GM21825 (cell line): Measurements from ENCODE around the gene COL5A1.
"Not testable (repeated sequence)": the region's sequence is repeated elsewhere in the genome, so short reads cannot be mapped to it uniquely, and the experiment has no call there.

Experiments
- ATAC-seq: cut with Tn5 transposase; IDR thresholded peaks from one replicate; pipeline ENCODE4 v1.9.1; 2021; ENCODE audit warnings: mild to moderate bottlenecking, moderate library complexity; ENCODE audit not compliant: unreplicated experiment

Gene COL5A1

GRCh38 chr9:134638502-134639090, 3.0 kb upstream of the COL5A1 start:
- no peak for ATAC-seq

GRCh38 chr9:134639994-134640393, 1.6 kb upstream of the COL5A1 start:
- no peak for ATAC-seq

DNA sequence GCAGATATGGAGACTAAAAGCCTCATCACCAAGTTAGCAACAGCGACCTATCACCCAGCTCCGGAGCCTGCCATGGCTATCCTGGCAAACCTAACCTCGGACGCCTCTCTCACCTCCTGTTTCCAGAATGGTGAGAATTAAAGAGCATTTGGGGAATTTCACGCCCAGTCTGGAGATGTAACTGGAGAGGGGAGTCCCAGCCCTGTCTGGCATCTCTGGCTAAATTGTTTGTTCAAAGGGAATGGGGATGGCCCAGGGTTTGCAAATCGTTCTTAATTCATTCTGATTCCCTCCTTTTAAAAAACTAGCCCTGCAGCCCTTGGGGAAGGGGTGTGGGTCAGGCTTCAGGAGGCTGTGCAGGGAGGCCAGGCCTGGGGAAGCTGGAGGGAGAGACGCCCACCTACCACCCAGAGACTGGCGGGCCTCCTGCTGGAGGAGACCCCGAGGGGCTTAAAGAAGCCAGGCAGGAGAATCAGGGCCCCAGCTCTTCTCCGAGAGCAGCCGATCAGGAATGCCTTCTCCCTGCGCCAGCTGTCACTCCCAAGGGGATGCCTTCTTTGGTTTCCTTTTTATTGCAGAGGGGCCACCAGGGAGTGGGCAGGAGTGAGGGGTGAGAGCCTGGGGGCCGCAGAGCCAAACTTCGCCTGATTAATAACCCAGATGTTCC, 964 bp upstream of the COL5A1 start:
- ATAC-seq, result no peak

- ATAC-seq, result no peak
Observed at GRCh38 chr9:134641990-134642384, 384 bp downstream of the COL5A1 start.

DNA sequence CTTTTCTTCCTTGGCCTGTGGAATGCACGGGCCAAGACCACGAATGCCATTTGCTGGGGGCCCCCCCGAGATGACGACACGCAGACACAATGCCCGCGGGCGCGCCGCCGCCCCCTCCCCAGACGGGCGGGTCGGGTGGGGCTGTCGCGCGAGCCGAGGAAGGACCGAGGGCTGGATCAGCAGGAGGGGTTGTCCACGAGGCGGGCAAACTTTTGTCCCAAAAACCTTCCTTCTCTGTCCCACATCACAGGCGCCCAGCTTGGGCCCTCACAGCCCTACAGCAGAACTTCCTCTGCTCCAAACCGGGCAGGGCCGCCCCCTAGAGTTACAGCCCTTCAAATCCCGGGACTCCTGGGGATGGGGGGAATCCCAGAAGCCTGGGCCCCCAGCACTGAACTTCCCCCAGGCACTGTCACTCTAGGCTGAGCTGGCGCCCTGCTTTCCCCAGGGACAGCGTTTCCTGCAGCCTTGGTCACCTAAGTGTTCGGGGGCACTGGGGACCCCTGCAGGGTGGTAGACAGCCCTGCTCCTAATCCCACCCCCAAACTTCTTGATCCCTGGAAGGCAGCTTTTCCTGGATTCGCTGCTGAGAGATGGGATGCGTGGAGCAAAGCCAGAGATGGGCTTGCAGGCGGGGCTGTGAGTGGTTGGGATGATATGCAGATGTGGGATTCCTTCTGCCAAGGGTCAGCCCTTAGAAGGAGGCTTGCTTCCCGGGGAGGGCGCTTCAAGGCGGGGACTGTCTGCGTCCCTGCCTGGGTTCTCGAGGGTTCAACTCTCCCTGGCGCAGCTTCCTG, 980 bp downstream of the COL5A1 start:
- no peak for ATAC-seq

DNA sequence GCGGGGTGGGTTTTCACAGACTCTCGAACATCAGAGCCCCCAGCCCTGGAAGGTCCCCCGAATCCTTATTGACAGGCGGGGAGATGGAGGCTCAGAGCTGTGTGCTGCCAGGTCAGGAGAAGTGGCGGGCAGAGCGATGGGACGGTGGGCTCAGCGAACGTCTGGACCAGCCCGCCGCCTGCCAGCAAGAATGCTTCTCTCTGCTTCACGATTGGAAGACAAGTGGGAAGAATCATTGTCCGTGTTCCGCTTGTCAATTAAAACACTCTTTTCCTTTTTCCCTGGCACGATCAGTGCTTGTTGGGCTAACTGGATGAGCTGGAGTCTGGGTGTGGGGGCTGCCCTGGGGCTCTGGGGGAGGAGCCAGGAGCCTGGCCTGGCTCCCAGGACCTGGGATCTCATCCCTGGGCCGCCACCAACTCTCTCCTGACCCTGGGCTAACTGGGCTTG, 1.6 kb downstream of the COL5A1 start:
- ATAC-seq, result no peak

GRCh38 chr9:134644401-134644724, 2.8 kb downstream of the COL5A1 start:
- not testable (repeated sequence) for ATAC-seq

GRCh38 chr9:134644725-134645606, 3.4 kb downstream of the COL5A1 start:
- ATAC-seq, result no peak

- ATAC-seq, result no peak
Observed at GRCh38 chr9:134645607-134646365, 4.2 kb downstream of the COL5A1 start.

- no peak for ATAC-seq
Observed at GRCh38 chr9:134647359-134648080, 5.9 kb downstream of the COL5A1 start.

GRCh38 chr9:134648701-134649530, 7.3 kb downstream of the COL5A1 start:
- no peak for ATAC-seq

DNA sequence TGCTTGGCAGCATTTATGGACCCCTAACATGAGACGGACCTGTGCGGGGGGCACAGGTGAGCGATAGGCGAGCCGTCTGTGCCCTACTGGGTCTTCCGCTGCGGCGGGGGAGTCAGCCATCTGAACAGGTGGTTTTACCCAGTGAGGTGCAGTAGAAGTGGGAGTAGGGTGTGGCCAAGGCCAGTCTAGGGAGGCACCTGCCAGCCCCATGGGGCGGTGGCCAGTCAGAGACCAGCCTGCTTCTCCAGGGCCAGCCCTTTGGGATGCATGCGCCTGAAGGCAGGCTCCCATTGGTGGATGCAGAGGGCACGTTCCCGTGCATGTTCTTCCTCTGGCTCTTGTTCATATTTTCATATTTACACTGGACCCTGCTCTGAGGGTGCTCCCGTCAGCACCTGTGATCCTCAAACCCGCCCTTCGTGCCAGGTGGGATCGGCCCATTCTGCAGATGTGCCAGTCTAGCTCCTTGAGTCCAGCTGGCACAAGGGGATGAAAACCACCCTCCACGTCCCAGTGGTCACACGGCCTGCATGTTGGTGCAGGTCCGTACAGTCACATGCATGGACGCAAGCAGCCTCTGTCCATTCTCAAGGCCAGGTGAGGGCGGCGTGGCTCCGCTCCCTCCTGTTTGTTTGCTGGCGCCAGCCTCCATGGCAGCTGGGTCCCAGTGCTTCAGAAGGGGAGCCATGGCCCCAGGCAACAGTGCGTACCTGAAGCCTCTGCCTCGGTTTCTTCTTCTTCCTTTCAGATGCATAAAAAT, 9.0 kb downstream of the COL5A1 start:
- ATAC-seq, result no peak

- ATAC-seq, result no peak
Observed at GRCh38 chr9:134651226-134651905, 9.8 kb downstream of the COL5A1 start.

- ATAC-seq, result no peak
Observed at GRCh38 chr9:134652291-134653225, 11.0 kb downstream of the COL5A1 start.

- no peak for ATAC-seq
Observed at GRCh38 chr9:134653259-134654009, 11.8 kb downstream of the COL5A1 start.

DNA sequence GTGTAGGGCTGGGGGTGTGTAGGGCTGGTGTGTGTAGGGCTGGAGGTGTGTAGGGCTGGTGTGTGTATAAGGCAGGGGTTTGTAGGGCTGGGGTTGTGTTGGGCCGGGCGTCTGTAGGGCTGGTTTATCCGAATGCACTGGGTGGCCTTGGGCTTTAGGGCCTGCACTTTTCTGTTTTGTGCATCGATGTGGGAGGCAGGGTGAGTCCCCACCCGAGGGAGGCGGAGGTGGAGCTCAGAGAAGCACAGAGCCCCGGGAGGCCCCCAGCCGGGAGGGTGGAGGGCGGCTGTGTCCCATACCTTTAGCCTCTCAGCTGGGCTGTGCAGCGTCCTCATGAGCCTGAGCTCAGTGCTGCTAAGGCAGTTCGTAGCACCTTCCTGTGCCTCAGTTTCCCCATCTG, 13.5 kb downstream of the COL5A1 start:
- ATAC-seq, result no peak
